GM12891 (cell line): ENCODE measurements around the gene MYH4.

Experiments
- POLR2A ChIP-seq: IDR thresholded peaks from 2 replicates; pipeline ENCODE4 v1.6.1; 2011; ENCODE audit warnings: low read depth, low read length, control low read depth
- POLR2AphosphoS5 ChIP-seq: IDR thresholded peaks from 2 replicates; pipeline ENCODE4 v1.6.1; 2011; ENCODE audit warnings: low read depth, low read length, control low read depth
- POU2F2 ChIP-seq: IDR thresholded peaks from 2 replicates; pipeline ENCODE4 v1.6.1; 2011; ENCODE audit warnings: low read depth, mild to moderate bottlenecking, control low read depth, low read length, moderate library complexity
- SPI1 ChIP-seq: IDR thresholded peaks from 2 replicates; pipeline ENCODE4 v1.6.1; 2011; ENCODE audit warnings: low read depth, low read length, control low read depth
- TAF1 ChIP-seq: IDR thresholded peaks from 2 replicates; pipeline ENCODE4 v1.6.1; 2011; ENCODE audit warnings: low read depth, low read length, control low read depth

GRCh38 chr17:10415161-10415560 lies 54.2 kb downstream of the MYH4 start:
- TF ChIP-seq POLR2A (no peak), SPI1 (no peak), POU2F2 (no peak), TAF1 (no peak), POLR2AphosphoS5 (no peak)
